GM23338 (cell line): ENCODE measurements around the gene WWOX. TPM values are rescaled to one million over a fixed set of nuclear protein-coding genes. Genes with fewer than 3 reads are reported as not detected.

Experiments used
- ATAC-seq: fragments of 200-7000 bp; cut with Tn5 transposase; 3 replicates; pipeline ENCODE4 v1.9.1; 2020
- DNase-seq: peaks from one replicate; pipeline ENCODE4 v3.0.0-alpha.2; 2015; ENCODE audit warnings: low spot score
- H2AFZ ChIP-seq: fragments of 200-600 bp; sonication (generic); 2 replicates; pipeline ENCODE4 v1.8.0; 2016; ENCODE audit warnings: antibody characterized with exemption, mild to moderate bottlenecking, moderate library complexity
- H3F3A ChIP-seq: fragments of 200-600 bp; sonication (generic); replicated peaks from 2 replicates; pipeline ENCODE4 v1.8.0; 2017; ENCODE audit warnings: antibody characterized with exemption, mixed run types, low read depth
- H3K27ac ChIP-seq: fragments of 200-600 bp; sonication (generic); 2 replicates; pipeline ENCODE4 v1.6.1; 2016; ENCODE audit warnings: low read depth
- H3K27me3 ChIP-seq: fragments of 200-600 bp; sonication (generic); 2 replicates; pipeline ENCODE4 v1.8.0; 2016; ENCODE audit warnings: mild to moderate bottlenecking, mixed run types, moderate library complexity; ENCODE audit not compliant: insufficient read depth
- H3K36me3 ChIP-seq: fragments of 200-600 bp; sonication (generic); 2 replicates; pipeline ENCODE4 v1.8.0; 2016; ENCODE audit warnings: mild to moderate bottlenecking; ENCODE audit not compliant: insufficient read depth
- H3K4me1 ChIP-seq: fragments of 200-600 bp; sonication (generic); 2 replicates; pipeline ENCODE4 v1.8.0; 2016; ENCODE audit warnings: mild to moderate bottlenecking, moderate library complexity; ENCODE audit not compliant: insufficient read depth
- H3K4me2 ChIP-seq: fragments of 200-600 bp; sonication (generic); 2 replicates; pipeline ENCODE4 v1.7.1; 2017; ENCODE audit warnings: mixed run types
- H3K4me3 ChIP-seq: fragments of 200-600 bp; sonication (generic); 2 replicates; pipeline ENCODE4 v1.6.1; 2016; ENCODE audit warnings: mixed run types
- H3K79me2 ChIP-seq: fragments of 200-600 bp; sonication (generic); replicated peaks from 2 replicates; pipeline ENCODE4 v1.8.0; 2017; ENCODE audit warnings: mild to moderate bottlenecking; ENCODE audit not compliant: insufficient read depth
- H3K9me2 ChIP-seq: fragments of 200-600 bp; sonication (generic); 2 replicates; pipeline ENCODE4 v1.8.0; 2017; ENCODE audit not compliant: insufficient read depth
- H4K20me1 ChIP-seq: fragments of 200-600 bp; sonication (generic); replicated peaks from 2 replicates; pipeline ENCODE4 v1.8.0; 2017; ENCODE audit warnings: mild to moderate bottlenecking; ENCODE audit not compliant: insufficient read depth
- H3K27ac Mint-ChIP-seq: 2 replicates; pipeline ENCODE4 v1.8.0; 2020; ENCODE audit warnings: inconsistent platforms, mild to moderate bottlenecking, moderate library complexity, mixed read lengths
- H3K27me3 Mint-ChIP-seq: 3 replicates; pipeline ENCODE4 v1.8.0; 2022; ENCODE audit warnings: low read depth, mild to moderate bottlenecking, moderate library complexity, mixed read lengths, inconsistent platforms; ENCODE audit not compliant: insufficient read depth, poor library complexity
- H3K36me3 Mint-ChIP-seq: 3 replicates; pipeline ENCODE4 v1.8.0; 2021; ENCODE audit warnings: low read depth, mild to moderate bottlenecking, inconsistent platforms, moderate library complexity, mixed read lengths
- H3K4me1 Mint-ChIP-seq: 3 replicates; pipeline ENCODE4 v1.8.0; 2020; ENCODE audit warnings: mild to moderate bottlenecking, inconsistent platforms, mixed read lengths
- H3K4me3 Mint-ChIP-seq: 3 replicates; pipeline ENCODE4 v1.8.0; 2021; ENCODE audit warnings: moderate library complexity, mild to moderate bottlenecking, inconsistent platforms, mixed read lengths
- H3K9me3 Mint-ChIP-seq: 3 replicates; pipeline ENCODE4 v1.8.0; 2020; ENCODE audit warnings: moderate library complexity, mild to moderate bottlenecking, inconsistent platforms, mixed read lengths
- CREB1 ChIP-seq: fragments of 250-450 bp; sonication (Bioruptor Pico); IDR thresholded peaks from 2 replicates; pipeline ENCODE4 v1.5.0; 2020; ENCODE audit warnings: low read depth, mild to moderate bottlenecking, moderate library complexity
- CTCF ChIP-seq, 2 experiments: fragments of 200-600 bp in 1 of 2; sonication (generic) in 1 of 2; conservative IDR thresholded peaks; 2 replicates each; pipeline versions ENCODE4 v1.5.1 to v1.6.1; 2016 to 2017; ENCODE audit warnings: antibody characterized with exemption in 2 of 2, low read depth in 2 of 2, mild to moderate bottlenecking in 2 of 2, moderate library complexity in 1 of 2
- ETS1 ChIP-seq: IDR thresholded peaks from 2 replicates; pipeline ENCODE4 v1.6.1; 2016; ENCODE audit warnings: antibody characterized with exemption
- EZH2 ChIP-seq: fragments of 200-600 bp; sonication (generic); IDR thresholded peaks from one replicate; pipeline ENCODE4 v1.8.0; 2017; ENCODE audit warnings: antibody characterized with exemption, mild to moderate bottlenecking, low read depth; ENCODE audit not compliant: unreplicated experiment
- EZH2phosphoT487 ChIP-seq: fragments of 200-600 bp; sonication (generic); IDR thresholded peaks from one replicate; pipeline ENCODE4 v1.8.1; 2018; ENCODE audit warnings: antibody characterized with exemption; ENCODE audit not compliant: unreplicated experiment
- JUNB ChIP-seq: IDR thresholded peaks from one replicate; pipeline ENCODE4 v1.6.1; 2016; ENCODE audit warnings: antibody characterized with exemption; ENCODE audit not compliant: unreplicated experiment
- NANOG ChIP-seq: IDR thresholded peaks from 2 replicates; pipeline ENCODE4 v1.6.1; 2016; ENCODE audit warnings: antibody characterized with exemption, borderline replicate concordance
- POLR2AphosphoS5 ChIP-seq: IDR thresholded peaks from 2 replicates; pipeline ENCODE4 v1.6.1; 2016; ENCODE audit warnings: antibody characterized with exemption, low read depth
- REST ChIP-seq: IDR thresholded peaks from one replicate; pipeline ENCODE4 v1.6.1; 2018; ENCODE audit warnings: antibody characterized with exemption; ENCODE audit not compliant: unreplicated experiment
- STAT1 ChIP-seq: IDR thresholded peaks from one replicate; pipeline ENCODE4 v1.6.1; 2016; ENCODE audit warnings: antibody characterized with exemption; ENCODE audit not compliant: unreplicated experiment
- ZNF114 ChIP-seq: fragments of 250-450 bp; sonication (Bioruptor Pico); IDR thresholded peaks from 2 replicates; pipeline ENCODE4 v1.5.0; 2020; ENCODE audit warnings: mild to moderate bottlenecking, moderate library complexity
- ZNF331 ChIP-seq: fragments of 250-450 bp; sonication (Bioruptor Pico); IDR thresholded peaks from 2 replicates; pipeline ENCODE4 v1.5.0; 2020; ENCODE audit warnings: low read depth, mild to moderate bottlenecking, moderate library complexity
- ZNF462 ChIP-seq: fragments of 250-450 bp; sonication (Bioruptor Pico); IDR thresholded peaks from 2 replicates; pipeline ENCODE4 v1.5.0; 2020; ENCODE audit warnings: mild to moderate bottlenecking, moderate library complexity
- polyA plus RNA-seq: library from polyadenylated mRNA; unstranded; fragments of >200 nt; fragmentation: Nextera tagmentation; extraction: Ambion mirVana; gene quantifications from 2 replicates; pipeline ENCODE4 v1.2.1, GENCODE V29; 2016
- total RNA-seq: library from RNA; depleted of rRNA; stranded (reverse); fragments of >200 nt; shearing (Covaris generic); gene quantifications from 2 replicates; pipeline ENCODE4 v1.2.3, GENCODE V29; 2014

The WWOX gene
- total and polyA plus RNA-seq, 2 experiments from 2014 or later = 10.0 to 19.3 TPM

GRCh38 chr16:78291604-78292003 lies 192.2 kb downstream of the WWOX start:
- Mint-ChIP-seq H3K27ac (no peak overlapping the region), H3K4me3 (no peak overlapping the region), H3K27me3 (no peaks in the 10 kb centered on the region), H3K9me3 (no peaks in the 10 kb centered on the region; the same call in 2 of the 3 replicates), H3K4me1 (peaks cover 39% of the 10 kb centered on the region), H3K36me3 (no peaks in the 10 kb centered on the region; the same call in 2 of the 3 replicates)
- ATAC-seq (peak; percentile 25; the same call in 2 of the 3 replicates), DNase-seq (peak; percentile 6)
- Histone ChIP-seq H3K4me2 (no peak overlapping the region), H3K4me1 (peaks cover 11% of the 10 kb centered on the region), H3K27me3 (no peaks in the 10 kb centered on the region), H2AFZ (no peak overlapping the region), H3K36me3 (no peaks in the 10 kb centered on the region), H3K9me2 (peaks cover 6% of the 10 kb centered on the region; the same call in 1 of the 2 replicates), H3K4me3 (no peak overlapping the region), H3K27ac (no peak overlapping the region), H4K20me1 (no peaks in the 10 kb centered on the region), H3K79me2 (no peaks in the 10 kb centered on the region), H3F3A (no peaks in the 10 kb centered on the region)
- TF ChIP-seq EZH2 (no peak), JUNB (no peak), NANOG (no peak), ZNF462 (no peak), CREB1 (no peak), ZNF331 (no peak), ETS1 (no peak), STAT1 (no peak), REST (no peak), CTCF (conservative IDR thresholded peaks at IDR 0.05; ENCODE audit: low read depth in 2 of 2) (no peak), POLR2AphosphoS5 (no peak), ZNF114 (CRISPR knock-in tag) (no peak), EZH2phosphoT487 (no peak)
